Left renal cortex interstitium (tissue), 4 donors: Measurements from ENCODE around the gene TRPM6. TPM values are rescaled to one million over a fixed set of nuclear protein-coding genes. Genes with fewer than 3 reads are reported as not detected.
"Not testable (repeated sequence)": the region's sequence is repeated elsewhere in the genome, so short reads cannot be mapped to it uniquely, and the experiment has no call there.

Experiments
- DNase-seq, 4 donors: peaks; one replicate each; pipeline ENCODE4 v3.0.0-alpha.2; 2013; ENCODE audit warnings: low read depth in 4 of 4, low spot score in 2 of 4, missing footprints in 1 of 4
- polyA plus RNA-seq, 4 donors: library from polyadenylated mRNA; unstranded; fragments of 120-200 nt; gene quantifications; one replicate each; pipeline ENCODE4 v1.2.1, GENCODE V29; 2013; ENCODE audit not compliant: insufficient read length in 4 of 4

Gene TRPM6
- polyA plus RNA-seq = 1 to 10 TPM in 2 of 4 donors, under 1 TPM in 2; 0.85 to 1.3 (median 1.0) TPM

- DNase-seq = peak in 2 of 4 donors; percentile 28 to 44
These were observed at the start of gene TRPM6 for GRCh38 chr9:74887041-74887980. TRPM6 (minus strand) TSS chr9:74887921; CDS start chr9:74887856, 65 bp downstream.

- no peak for DNase-seq
These were observed 47.3 kb upstream of the TRPM6 start for GRCh38 chr9:74935008-74935407.

GRCh38 chr9:74921737-74922136 is 34.0 kb upstream of the TRPM6 start:
- no peak for DNase-seq

- DNase-seq = no peak
These were observed 33.4 kb upstream of the TRPM6 start for GRCh38 chr9:74920944-74921626.

- DNase-seq = no peak
These were observed 22.3 kb upstream of the TRPM6 start for GRCh38 chr9:74910036-74910435.

GRCh38 chr9:74908665-74909064 is 20.9 kb upstream of the TRPM6 start:
- DNase-seq = no peak

GRCh38 chr9:74907085-74907484 is 19.4 kb upstream of the TRPM6 start:
- no peak for DNase-seq

- DNase-seq = no peak
These were observed 13.3 kb upstream of the TRPM6 start for GRCh38 chr9:74901001-74901400.

GRCh38 chr9:74888449-74888848 is 728 bp upstream of the TRPM6 start:
- DNase-seq = not testable (repeated sequence)

GRCh38 chr9:74887981-74888370 is 255 bp upstream of the TRPM6 start:
- DNase-seq = peak in 1 of 4 donors; percentile 0

GRCh38 chr9:74876382-74876949 is 11.3 kb downstream of the TRPM6 start:
- no peak for DNase-seq

- no peak for DNase-seq
These were observed 12.1 kb downstream of the TRPM6 start for GRCh38 chr9:74875656-74876055.

GRCh38 chr9:74874220-74874619 is 13.5 kb downstream of the TRPM6 start:
- DNase-seq = no peak

- DNase-seq = no peak
These were observed 15.0 kb downstream of the TRPM6 start for GRCh38 chr9:74872619-74873233.

GRCh38 chr9:74867483-74867882 is 20.2 kb downstream of the TRPM6 start:
- DNase-seq = no peak

- no peak for DNase-seq
These were observed 22.5 kb downstream of the TRPM6 start for GRCh38 chr9:74865177-74865576.

GRCh38 chr9:74861773-74862474 is 25.8 kb downstream of the TRPM6 start:
- no peak for DNase-seq

- no peak for DNase-seq
These were observed 26.6 kb downstream of the TRPM6 start for GRCh38 chr9:74861071-74861470.

- DNase-seq = not testable (repeated sequence)
These were observed 27.5 kb downstream of the TRPM6 start for GRCh38 chr9:74860247-74860646.

- no peak for DNase-seq
These were observed 27.9 kb downstream of the TRPM6 start for GRCh38 chr9:74859786-74860185.
